NCI-H2196 treated with DMSO at 0.1 percent for 48 hours (cell line): ENCODE measurements around the gene ATP1B4.

Experiments used
- DNase-seq: peaks from one replicate; lab custom pipeline; 2025; ENCODE audit not compliant: unreplicated experiment; lab: John Stamatoyannopoulos, UW

Gene ATP1B4

DNA sequence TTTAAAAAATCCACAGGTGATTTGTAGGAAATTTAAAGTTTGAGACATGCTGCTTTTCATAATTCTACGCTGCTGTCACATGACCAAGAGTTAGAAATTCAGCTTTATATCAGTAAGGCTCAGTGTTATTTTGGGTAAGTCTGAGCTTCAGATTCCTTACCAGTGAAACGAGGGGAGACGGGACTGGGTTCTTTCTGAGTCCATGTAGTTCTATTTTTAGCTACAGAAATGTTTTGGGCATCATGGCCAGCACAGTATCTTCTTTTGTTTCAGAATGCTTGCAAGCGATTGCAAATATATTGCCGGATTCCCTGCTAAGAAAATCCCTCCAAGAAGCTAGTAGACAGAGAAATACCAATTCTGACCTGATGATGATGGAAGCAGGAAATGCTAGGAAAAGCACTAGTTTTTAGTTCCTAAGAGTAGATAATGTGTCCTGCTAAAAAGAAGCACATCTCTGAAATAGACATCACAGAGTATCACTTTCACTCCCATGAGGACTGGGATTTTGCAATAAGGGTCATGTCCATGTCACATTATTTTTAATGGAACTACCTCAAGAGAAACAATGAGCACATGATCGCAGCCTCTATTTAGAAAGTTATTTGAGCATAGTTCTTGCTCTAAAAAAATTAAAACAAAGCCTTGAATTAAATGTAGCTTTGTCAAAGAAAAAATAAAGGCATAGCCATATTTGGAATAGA, 10.9 kb downstream of the ATP1B4 start:
- no peak for DNase-seq

DNA sequence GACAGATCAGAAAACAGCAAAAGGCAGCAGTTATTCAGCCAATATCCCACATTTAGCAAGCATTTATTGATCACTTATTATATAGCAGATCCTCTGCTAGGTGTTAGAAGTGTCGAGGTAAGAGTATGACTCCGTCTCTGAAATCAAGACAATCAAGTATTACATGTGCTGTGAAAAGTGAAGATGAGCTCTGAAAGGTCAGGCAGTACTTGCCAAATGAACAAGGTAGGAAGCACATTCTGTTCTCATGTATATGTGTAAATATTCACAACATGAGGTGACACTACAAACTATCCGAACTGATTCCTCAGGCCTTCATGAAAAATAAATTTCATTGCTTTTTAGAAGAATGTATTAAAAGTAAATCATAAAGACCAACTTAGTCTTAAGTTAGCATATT, 15.3 kb downstream of the ATP1B4 start:
- no peak for DNase-seq

DNA sequence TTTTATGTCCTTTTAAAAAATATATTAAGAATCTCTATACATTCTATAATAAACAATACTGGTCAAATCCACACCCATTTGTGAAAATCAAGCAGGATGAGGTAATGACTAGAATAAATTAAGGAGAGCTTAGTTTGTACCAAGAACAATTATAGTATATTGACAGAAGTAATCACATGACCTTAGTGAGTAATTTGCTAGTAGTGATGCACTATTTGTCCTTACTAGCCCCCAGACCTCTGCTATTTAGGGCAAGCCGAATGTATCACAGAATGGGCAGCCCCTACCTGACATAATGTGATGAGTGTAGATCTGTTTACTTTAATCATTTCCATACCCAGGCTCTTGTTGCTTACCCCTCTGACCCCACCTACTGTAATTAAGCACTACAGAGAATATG, 15.8 kb downstream of the ATP1B4 start:
- DNase-seq, result no peak

DNA sequence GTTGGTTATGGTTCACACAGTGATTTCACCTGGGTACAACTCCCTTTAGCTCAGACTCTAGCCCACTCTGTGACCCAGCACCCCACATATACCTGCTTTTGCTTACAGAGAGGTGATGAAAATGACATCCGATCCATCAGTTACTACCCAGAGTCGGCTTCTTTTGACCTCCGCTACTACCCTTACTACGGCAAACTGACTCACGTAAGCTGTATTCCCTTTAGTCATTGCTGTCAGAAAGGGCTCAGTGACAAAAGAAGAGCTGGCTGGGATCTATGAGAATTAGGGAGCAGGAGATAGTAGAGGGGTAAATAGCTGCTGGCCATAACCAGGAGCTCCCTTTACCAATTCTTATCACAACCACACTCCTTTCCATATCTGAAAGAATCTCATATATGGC, 16.7 kb downstream of the ATP1B4 start:
- no peak for DNase-seq

DNA sequence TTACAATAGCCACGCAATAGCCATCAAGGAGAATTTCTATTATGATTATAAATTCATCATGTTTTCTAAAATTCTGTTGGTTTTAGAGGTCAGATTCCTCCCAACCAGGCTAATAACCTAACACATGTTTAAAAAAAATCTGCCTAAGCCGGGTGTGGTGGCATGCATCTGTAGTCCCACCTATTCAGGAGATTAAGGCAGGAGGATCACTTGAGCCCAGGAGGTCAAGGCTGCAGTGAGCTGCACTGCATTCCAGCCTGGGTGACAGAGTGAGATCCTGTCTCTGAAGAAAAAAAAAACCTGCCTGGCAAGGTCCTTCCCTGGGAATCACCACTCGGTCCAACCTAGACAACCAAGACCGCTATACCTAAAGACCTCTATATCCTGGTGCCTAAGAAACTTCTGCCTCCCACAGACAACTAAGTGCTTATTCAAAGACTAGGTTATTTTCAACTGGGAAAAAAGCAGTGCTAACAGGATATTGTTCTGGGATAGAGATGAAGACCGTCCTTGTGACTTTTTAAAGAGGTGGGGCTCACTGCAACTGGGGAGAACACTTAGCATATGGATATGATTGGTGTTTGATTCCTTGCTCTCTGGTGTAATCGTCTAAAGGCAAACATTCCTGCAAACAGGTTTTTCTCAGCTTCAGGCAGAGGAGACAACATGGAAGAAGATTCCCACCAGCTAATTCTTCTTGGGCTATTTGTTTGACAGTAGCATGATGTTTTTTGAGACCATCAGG, 18.2 kb downstream of the ATP1B4 start:
- DNase-seq, result no peak

DNA sequence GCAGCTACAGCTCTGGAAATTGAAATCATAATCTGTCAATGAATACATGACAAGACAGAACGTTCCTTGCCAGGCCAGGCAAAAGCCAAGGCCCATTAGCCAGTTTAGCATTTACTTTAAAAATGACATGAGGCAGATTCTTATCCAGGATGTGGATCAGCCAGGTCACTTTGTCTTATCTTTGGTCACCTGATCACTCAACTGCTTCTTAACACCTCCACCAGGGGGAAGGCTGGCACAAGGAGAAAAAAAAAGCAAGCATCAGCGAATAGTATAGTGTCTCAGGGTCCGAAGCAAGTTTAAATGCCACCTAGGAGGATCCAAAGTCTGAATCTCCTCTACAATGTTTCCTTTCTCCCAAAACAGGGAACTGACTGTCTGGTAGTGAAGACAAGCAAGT, 18.8 kb downstream of the ATP1B4 start:
- no peak for DNase-seq

DNA sequence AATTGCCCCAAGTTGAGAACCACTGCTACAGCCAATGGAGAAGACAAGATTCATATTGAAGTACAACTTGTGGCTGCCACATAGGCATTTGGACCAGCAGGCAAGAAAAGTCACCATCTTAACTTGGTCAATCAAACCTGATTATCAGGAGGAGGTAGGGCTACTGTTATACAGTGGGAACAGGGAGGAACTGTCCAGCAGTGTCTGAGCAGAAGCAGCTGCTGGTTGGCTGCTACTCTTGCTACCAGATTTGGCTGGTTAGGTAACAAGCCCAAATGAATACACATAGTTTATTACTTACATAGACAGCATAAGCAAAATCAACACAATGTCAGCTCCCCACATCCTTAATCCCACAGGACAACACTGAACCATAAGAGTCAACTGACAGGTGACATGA, 39.4 kb downstream of the ATP1B4 start:
- no peak for DNase-seq

DNA sequence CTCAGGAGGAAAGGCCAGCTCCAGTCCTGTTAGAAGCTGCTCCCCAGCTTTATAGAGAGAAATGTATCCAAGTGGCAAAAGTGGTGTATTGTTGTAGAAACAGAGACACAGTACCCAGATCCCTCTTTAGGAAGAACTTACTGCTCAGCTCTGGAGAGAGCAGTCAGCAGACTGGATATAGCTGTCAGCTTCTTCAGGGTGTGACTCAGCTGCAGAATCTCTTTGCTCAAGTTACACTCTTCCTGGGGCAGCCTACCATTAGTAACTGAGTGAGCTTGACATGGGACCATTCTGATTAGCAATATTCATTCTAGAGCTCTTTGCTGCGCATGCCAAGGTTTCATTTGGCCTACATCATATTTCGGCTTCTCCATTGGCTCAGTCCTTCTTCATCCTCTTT, 40.5 kb downstream of the ATP1B4 start:
- no peak for DNase-seq

DNA sequence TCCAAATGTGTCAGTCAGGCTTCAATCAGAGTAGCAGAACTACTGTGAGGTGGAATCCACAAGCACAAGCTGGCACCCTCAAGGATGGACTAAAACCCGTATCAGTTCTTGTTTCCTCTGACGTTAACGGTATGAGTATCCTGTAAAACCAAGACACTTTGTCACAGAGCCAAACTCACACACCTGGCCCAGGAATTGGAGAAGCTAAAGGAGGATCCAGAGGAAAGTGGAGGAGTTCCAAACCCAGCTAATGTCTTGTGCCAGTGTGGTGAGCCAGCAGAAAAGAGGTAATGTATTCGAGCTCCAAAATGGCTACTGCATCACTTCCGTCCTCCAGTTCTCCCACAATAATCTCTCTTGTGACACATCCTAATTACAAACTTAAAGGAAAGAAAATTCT, 44.7 kb downstream of the ATP1B4 start:
- DNase-seq, result no peak

DNA sequence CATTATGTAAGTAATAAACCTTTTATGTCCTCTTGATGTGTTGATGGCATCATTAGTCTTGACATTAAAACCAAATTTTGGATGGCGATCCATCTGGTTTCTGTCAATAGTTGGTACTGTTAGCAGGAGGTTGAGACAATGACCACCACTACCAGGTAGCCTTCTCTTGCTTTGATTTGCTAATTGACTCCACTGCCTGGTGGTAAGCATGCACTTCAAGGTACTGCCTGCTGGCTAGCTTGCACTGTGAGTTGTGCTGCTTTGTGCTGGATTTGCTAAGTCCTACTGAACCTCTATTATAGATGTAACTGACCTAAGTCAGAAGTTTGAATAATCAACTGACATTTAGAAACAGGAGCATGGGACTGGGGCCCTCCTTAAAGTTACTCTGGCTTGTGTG, 46.3 kb downstream of the ATP1B4 start:
- no peak for DNase-seq

DNA sequence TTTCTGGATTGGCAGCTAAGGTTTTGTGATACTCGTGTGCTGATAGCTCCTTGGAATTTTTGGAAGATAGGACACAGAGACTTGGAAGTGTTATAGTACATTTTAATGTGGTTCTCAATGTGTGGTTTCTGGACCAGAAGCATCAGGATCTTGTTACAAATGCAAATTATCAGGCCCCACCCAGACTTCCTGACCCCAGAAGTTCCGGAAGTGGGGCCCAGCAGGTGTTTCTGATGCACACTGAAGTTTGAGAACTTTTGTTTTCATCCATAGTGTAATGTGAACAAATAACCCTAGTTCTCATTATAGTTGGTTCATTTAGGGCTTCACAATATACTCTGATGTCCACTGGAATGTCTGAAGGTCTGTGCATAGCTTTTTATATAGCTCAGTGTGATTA, 57.6 kb downstream of the ATP1B4 start:
- no peak for DNase-seq

DNA sequence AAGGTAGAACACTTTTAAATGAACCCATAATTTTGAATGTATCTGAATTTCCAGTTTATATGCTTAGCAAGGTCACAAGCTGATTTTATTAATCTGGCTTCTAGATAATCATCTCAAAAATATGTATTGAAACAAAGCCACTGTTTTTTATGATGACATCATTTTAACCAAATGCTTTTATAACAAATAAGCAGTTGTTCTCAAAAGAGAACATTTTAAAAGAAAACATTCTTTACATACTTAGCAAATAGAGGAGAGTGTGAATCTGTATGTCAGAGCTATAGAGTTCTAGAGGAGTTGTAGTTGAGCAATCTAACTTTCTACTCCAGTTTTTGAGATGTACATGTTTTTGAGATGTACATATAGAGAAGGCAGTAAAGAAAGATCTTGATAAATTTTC, 64.7 kb downstream of the ATP1B4 start:
- no peak for DNase-seq

DNA sequence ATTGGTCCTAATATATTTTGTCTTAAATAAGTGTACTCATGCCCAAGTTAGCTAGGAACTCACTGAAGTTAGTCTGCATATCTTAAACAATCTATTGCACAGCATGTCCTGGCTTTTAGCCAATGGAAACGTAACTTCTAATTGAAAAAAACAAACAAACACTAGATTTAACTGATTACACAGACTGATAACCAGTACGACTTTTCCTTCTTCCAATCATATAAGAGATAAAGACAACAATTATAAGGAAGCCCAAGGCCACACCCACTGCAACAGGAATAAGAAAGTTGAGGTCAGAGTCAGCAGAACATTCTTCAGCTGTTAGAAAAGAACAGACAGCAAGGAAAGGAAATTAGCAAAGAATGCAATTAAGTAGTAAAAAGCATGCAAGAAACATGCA, 66.4 kb downstream of the ATP1B4 start:
- no peak for DNase-seq

DNA sequence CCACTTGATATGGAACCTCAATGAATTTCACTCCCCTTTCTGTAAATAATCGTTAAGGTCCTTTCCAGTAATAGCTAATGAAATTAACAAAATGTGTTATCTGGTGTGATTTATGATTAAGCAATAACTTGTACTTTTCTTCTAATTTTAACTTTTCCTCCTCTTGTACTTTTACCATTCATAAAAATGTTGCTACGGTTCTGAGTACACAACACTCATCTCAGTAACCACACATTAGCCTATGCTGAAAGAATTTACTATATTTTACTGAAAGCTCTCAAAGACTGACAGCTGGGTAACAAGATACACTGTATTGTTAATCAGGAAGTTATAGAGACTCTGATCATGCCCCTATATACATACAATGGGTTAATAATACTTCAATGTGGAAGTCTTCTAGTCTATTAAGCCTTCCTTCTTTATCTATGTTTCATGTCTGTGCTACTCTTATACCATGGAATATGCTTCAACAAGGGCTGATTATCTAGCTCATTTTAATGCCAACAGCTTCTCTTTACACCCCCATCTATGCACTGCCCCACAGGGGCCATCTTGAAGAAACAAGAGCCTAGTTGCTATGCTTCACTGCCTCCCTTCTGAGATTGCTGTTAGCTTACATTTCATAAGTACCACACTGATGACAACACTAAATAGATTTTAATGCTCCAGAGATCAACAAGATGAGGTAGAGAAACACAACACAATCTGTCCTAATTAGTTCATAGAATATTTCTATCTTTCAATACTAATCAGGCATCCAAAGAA, 68.1 kb downstream of the ATP1B4 start:
- DNase-seq, result no peak
